Measurements from ENCODE around the gene STX1A.

The STX1A gene

DNA sequence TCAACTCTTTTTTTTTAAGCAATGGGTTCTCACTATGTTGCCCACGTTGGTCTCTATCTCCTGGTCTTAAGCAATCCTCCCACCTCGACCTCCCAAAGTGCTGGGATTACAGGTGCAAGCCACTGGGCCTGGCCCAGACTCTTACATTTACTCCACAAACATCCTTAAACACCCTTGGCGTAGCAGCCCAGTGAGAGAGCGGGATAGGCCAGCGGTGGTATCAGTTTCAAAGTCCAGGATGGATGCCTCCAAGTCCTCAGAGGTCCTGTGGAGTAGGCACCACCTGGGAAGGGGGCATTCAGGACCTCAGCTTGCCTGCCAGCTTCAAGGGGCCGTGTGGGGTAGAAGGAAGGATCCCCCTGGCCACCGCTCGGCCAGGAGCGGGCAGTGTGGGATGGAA lies 69.9 kb downstream of the STX1A start:
- DNase-seq (ENCODE audit: low read depth in 2 of 2), result no peak
